Fibroblast of lung (primary cell): ENCODE data around the gene GALNT2. TPM values are rescaled to one million over a fixed set of nuclear protein-coding genes. Genes with fewer than 3 reads are reported as not detected.

Source experiments
- DNase-seq, 2 donors: peaks; one replicate each; pipeline versions ENCODE4 v3.0.0 to v3.0.0-alpha.2; 2010; ENCODE audit warnings: low read depth in 2 of 2
- H2AFZ ChIP-seq: 2 replicates; pipeline ENCODE4 v1.5.1; 2012; ENCODE audit warnings: low read length, control low read depth, inconsistent platforms
- H3K27ac ChIP-seq: 2 replicates; pipeline ENCODE4 v1.5.1; 2011; ENCODE audit warnings: low read length, control low read depth; ENCODE audit not compliant: insufficient read depth
- H3K27me3 ChIP-seq: 2 replicates; pipeline ENCODE4 v1.5.1; 2011; ENCODE audit warnings: mild to moderate bottlenecking, low read length; ENCODE audit not compliant: control insufficient read depth, insufficient read depth
- H3K36me3 ChIP-seq: 2 replicates; pipeline ENCODE4 v1.5.1; 2011; ENCODE audit warnings: low read length; ENCODE audit not compliant: control insufficient read depth, insufficient read depth
- H3K4me1 ChIP-seq: 2 replicates; pipeline ENCODE4 v1.5.1; 2011; ENCODE audit warnings: low read length; ENCODE audit not compliant: control insufficient read depth, insufficient read depth; ENCODE audit errors: extremely low read depth
- H3K4me2 ChIP-seq: 2 replicates; pipeline ENCODE4 v1.5.1; 2011; ENCODE audit warnings: low read length, control low read depth; ENCODE audit not compliant: insufficient read depth; ENCODE audit errors: extremely low read depth
- H3K4me3 ChIP-seq, 4 experiments: fragments of 200-600 bp in 1 of 4; sonication (generic) in 1 of 4; replicated peaks in 1 of 4; 2 replicates each; pipeline ENCODE4 v1.5.1; 2011 to 2016; ENCODE audit warnings: low read length in 4 of 4, low read depth in 3 of 4, mild to moderate bottlenecking in 3 of 4, control low read depth in 2 of 4, inconsistent platforms in 1 of 4, mixed read lengths in 1 of 4; ENCODE audit not compliant: insufficient read depth in 1 of 4; ENCODE audit errors: control extremely low read depth in 1 of 4
- H3K79me2 ChIP-seq: 2 replicates; pipeline ENCODE4 v1.5.1; 2012; ENCODE audit warnings: mild to moderate bottlenecking, low read length, inconsistent platforms; ENCODE audit not compliant: control insufficient read depth, insufficient read depth
- H3K9ac ChIP-seq: 2 replicates; pipeline ENCODE4 v1.5.1; 2011; ENCODE audit warnings: mild to moderate bottlenecking, low read length, control low read depth; ENCODE audit not compliant: insufficient read depth
- H3K9me3 ChIP-seq: 2 replicates; pipeline ENCODE4 v1.5.1; 2012; ENCODE audit warnings: low read depth, low read length; ENCODE audit not compliant: control insufficient read depth, insufficient read depth
- H4K20me1 ChIP-seq: 2 replicates; pipeline ENCODE4 v1.5.1; 2011; ENCODE audit warnings: low read length; ENCODE audit not compliant: control insufficient read depth, insufficient read depth; ENCODE audit errors: extremely low read depth
- CTCF ChIP-seq, 2 donors: IDR thresholded peaks in 1 of 2; conservative IDR thresholded peaks in 1 of 2; 1 replicate in 1 of 2; 2 replicates in 1 of 2; pipeline ENCODE4 v1.5.1; 2011 to 2012; ENCODE audit warnings: low read length in 2 of 2, control low read depth in 1 of 2, inconsistent platforms in 1 of 2, low read depth in 1 of 2, mild to moderate bottlenecking in 1 of 2
- EZH2 ChIP-seq: IDR thresholded peaks from 2 replicates; pipeline ENCODE4 v1.5.1; 2012; ENCODE audit warnings: low read length, control low read depth, mild to moderate bottlenecking; ENCODE audit errors: missing control alignments
- polyA plus RNA-seq, 2 donors: library from polyadenylated mRNA; depleted of rRNA in 1 of 2; stranded (reverse) in 1 of 2; unstranded in 1 of 2; fragments of >200 nt; gene quantifications; 2 replicates each; pipeline ENCODE4 v1.2.1, GENCODE V29; 2011 to 2012; ENCODE audit warnings: missing spikeins in 1 of 2
- total RNA-seq: library from RNA; depleted of rRNA; stranded (reverse); fragments of >200 nt; gene quantifications from 2 replicates; pipeline ENCODE4 v1.2.1, GENCODE V29; 2014

Gene GALNT2
- total and polyA plus RNA-seq, 2 donors (not counting 1 experiment from before 2014, with no cell fraction given): 106 to 115 TPM

GRCh38 chr1:230210981-230211336 is 143.9 kb downstream of the GALNT2 start:
- Histone ChIP-seq H4K20me1 (no peaks in the 10 kb centered on the region), H2AFZ (no peak overlapping the region), H3K27ac (no peak overlapping the region), H3K79me2 (peaks cover 4% of the 10 kb centered on the region), H3K4me1 (no peaks in the 10 kb centered on the region), H3K36me3 (no peaks in the 10 kb centered on the region), H3K4me2 (peak overlapping the region; percentile 23), H3K9ac (no peak overlapping the region), H3K27me3 (no peaks in the 10 kb centered on the region), H3K9me3 (no peaks in the 10 kb centered on the region), H3K4me3 (no peak overlapping the region)
- TF ChIP-seq CTCF (conservative IDR thresholded peaks at IDR 0.05 in 1 of 2, IDR thresholded peaks at IDR 0.05 in 1 of 2; ENCODE audit: low read depth in 1 of 2, low read length in 2 of 2): no peak
- TF ChIP-seq EZH2: no peak
- no peak for DNase-seq

DNA sequence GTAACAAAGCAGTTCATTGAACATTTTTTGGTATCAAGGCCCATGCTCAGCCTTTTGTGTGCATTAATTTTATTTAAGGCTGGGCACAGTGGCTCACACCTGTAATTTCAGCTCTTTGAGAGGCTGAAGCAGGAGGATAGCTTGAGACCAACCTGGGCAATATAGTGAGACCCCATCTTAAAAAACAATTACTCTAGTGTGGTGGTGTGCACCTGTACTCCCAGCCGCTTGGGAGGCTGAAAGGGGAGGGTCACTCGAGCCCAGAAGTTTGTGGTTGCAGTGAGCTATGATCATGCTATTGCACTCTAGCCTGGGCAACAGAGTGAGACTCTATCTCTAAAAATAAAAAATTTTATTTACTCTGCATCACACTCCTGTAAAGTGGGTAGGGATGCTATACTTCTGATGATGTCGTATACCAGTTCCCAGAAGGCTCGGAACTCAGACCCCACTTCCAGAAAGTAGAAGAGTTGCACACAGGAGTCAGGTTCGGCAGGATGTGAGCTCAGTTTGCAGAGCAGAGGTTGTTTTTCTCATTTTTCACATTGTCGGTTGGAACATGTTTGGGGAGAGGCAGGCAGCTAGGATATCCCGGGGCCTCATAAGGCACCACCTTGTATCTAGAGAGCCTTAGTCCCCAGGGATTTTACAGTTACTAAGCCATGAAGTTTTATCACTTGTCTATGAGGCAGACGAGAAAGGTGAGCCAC is 144.6 kb downstream of the GALNT2 start:
- TF ChIP-seq CTCF (conservative IDR thresholded peaks at IDR 0.05 in 1 of 2, IDR thresholded peaks at IDR 0.05 in 1 of 2; ENCODE audit: low read depth in 1 of 2, low read length in 2 of 2) (no peak), EZH2 (no peak)
- H3K27me3 ChIP-seq: no peaks in the 10 kb centered on the region
- H3K27ac ChIP-seq: no peak overlapping the region
- no peak overlapping the region for H3K4me3 ChIP-seq
- H2AFZ ChIP-seq: no peak overlapping the region
- no peak for DNase-seq
- H4K20me1 ChIP-seq: no peaks in the 10 kb centered on the region
- no peaks in the 10 kb centered on the region for H3K9me3 ChIP-seq
- H3K36me3 ChIP-seq: no peaks in the 10 kb centered on the region
- no peak overlapping the region for H3K4me2 ChIP-seq
- H3K9ac ChIP-seq: no peak overlapping the region
- no peaks in the 10 kb centered on the region for H3K4me1 ChIP-seq
- H3K79me2 ChIP-seq: peaks cover 4% of the 10 kb centered on the region

DNA sequence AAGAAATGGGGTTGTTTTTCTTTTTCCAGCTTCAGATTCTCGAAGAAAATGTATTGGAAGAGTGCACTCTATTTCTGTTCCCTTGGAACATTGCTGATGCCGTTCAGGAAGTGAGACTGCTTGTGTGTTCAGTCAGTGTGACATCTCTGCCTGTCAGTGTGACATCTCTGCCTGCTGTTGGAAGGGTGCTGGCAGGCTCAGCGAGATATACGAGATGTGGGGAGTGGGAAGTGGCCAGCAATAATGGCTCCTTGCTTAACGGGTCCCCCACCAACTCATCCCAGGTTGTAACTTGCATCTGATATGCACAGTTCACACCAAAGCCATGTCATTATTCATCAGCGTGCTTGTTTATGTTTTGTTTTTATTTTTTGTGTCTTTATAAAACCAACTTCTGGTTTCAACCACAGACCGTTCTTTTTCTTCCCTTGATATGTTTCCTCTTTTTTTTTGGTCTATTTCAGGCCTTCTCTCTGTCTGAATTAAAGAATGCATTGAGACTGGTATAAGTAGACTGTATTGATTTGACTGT is 145.4 kb downstream of the GALNT2 start:
- H3K4me2 ChIP-seq: no peak overlapping the region
- H3K36me3 ChIP-seq: no peaks in the 10 kb centered on the region
- no peak overlapping the region for H3K27ac ChIP-seq
- DNase-seq: no peak
- H3K9me3 ChIP-seq: no peaks in the 10 kb centered on the region
- H3K9ac ChIP-seq: no peak overlapping the region
- no peaks in the 10 kb centered on the region for H3K27me3 ChIP-seq
- H4K20me1 ChIP-seq: no peaks in the 10 kb centered on the region
- no peak overlapping the region for H2AFZ ChIP-seq
- no peak for TF ChIP-seq CTCF (conservative IDR thresholded peaks at IDR 0.05 in 1 of 2, IDR thresholded peaks at IDR 0.05 in 1 of 2; ENCODE audit: low read depth in 1 of 2, low read length in 2 of 2)
- TF ChIP-seq EZH2: no peak
- H3K4me1 ChIP-seq: no peaks in the 10 kb centered on the region
- H3K4me3 ChIP-seq: no peak overlapping the region
- peaks cover 4% of the 10 kb centered on the region for H3K79me2 ChIP-seq
